ENCODE data around the gene PSKH1. TPM values are rescaled to one million over a fixed set of nuclear protein-coding genes. Genes with fewer than 3 reads are reported as not detected.
A peak's percentile ranks its signal among the peaks of the same experiment; 100 is the strongest.

PSKH1 gene
- polyA plus RNA-seq, 2 of the 4 experiments (the other 2 are of a cell fraction) = 15.1 to 15.8 TPM

DNA sequence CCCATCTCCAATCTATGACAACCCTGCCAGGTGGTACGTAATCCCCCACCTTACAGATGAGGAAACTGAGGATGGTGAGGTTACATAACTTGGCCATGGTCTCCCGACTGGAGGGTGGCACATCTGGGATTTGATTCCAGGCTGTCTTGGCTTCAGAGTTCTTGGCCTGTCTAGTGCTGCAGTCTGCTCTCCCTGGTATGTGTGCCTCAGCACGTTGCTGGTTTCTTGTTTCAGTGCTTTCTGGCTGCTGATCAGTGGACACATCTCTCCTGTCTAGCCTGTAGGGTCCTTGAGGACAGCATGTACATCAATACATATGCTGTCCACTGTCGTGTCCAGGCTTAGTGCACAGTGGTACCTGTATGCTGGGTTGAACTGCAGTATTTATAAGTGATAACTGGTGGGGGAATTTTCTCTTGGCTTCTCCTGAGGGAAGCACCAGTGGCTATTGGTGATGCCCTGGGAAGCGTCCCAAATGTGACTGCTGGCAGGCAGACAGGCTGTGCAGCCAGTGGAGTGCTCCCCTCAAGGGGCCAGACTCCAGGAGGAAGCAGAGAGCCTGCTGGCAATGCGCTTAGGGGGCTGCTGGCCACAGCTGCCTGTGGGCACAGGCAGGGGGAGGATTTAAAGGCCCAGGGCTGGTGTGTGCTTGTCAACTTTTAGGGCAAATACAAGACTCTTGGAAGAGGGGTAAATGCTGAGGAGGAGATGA lies 24.2 kb downstream of the PSKH1 start:
- H3K4me2 ChIP-seq = peak overlapping the region; percentile 27; the same call in 2 of the 3 replicates
- ChIA-PET CTCF (interaction anchor here (0.6 to 22.2 kb wide), 9 partner anchors 9 to 101 kb away, joined by 3 to 370 read pairs (median 4); partner anchors contain the start of genes EDC4 and NRN1L), POLR2A (interaction anchor here (1.0 kb wide), 2 partner anchors 18 to 111 kb away, joined by 3 to 5 read pairs; partner anchors contain the start of genes RANBP10 and TSNAXIP1)
- H3K27ac ChIP-seq = peak overlapping the region in 1 of 2 experiments; percentile 2; a peak in 1 of 6 replicates
- H3K4me3 ChIP-seq = no peak overlapping the region
- ATAC-seq = peak; percentile 11 to 22; a peak in 2 of 6 replicates
- H3K9me3 ChIP-seq = no peaks in the 10 kb centered on the region
- WGBS (ENCODE audit: missing lambda C conversion rate) = 78% methylated on average over 6 of the region's 6 CpGs
- peaks cover 16% of the 10 kb centered on the region for H3K4me1 ChIP-seq
- DNase-seq (ENCODE audit: low read depth in 1 of 2, low spot score in 1 of 2) = no peak
- TF ChIP-seq MAX (IDR thresholded peaks at IDR 0.05) = no peak
- no peak for TF ChIP-seq TFCP2L1 (CRISPR knock-in tag; IDR thresholded peaks at IDR 0.05)
- TF ChIP-seq FOXS1 (CRISPR knock-in tag; IDR thresholded peaks at IDR 0.05) = no peak
- TF ChIP-seq CHD2 (IDR thresholded peaks at IDR 0.05; ENCODE audit: low read length, partially characterized antibody) = no peak
- TF ChIP-seq, protein P1, sequence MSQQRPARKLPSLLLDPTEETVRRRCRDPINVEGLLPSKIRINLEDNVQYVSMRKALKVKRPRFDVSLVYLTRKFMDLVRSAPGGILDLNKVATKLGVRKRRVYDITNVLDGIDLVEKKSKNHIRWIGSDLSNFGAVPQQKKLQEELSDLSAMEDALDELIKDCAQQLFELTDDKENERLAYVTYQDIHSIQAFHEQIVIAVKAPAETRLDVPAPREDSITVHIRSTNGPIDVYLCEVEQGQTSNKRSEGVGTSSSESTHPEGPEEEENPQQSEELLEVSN (IDR thresholded peaks at IDR 0.05; ENCODE audit: borderline replicate concordance, low read depth) = no peak
- TF ChIP-seq BHLHE40 (IDR thresholded peaks at IDR 0.05; ENCODE audit: low read depth, low read length) = no peak
- no peak for TF ChIP-seq HOXA7 (CRISPR knock-in tag; IDR thresholded peaks at IDR 0.05)
- TF ChIP-seq EHMT2 (IDR thresholded peaks at IDR 0.05; ENCODE audit: low read depth) = no peak
- TF ChIP-seq, protein P2, sequence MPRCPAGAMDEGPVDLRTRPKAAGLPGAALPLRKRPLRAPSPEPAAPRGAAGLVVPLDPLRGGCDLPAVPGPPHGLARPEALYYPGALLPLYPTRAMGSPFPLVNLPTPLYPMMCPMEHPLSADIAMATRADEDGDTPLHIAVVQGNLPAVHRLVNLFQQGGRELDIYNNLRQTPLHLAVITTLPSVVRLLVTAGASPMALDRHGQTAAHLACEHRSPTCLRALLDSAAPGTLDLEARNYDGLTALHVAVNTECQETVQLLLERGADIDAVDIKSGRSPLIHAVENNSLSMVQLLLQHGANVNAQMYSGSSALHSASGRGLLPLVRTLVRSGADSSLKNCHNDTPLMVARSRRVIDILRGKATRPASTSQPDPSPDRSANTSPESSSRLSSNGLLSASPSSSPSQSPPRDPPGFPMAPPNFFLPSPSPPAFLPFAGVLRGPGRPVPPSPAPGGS (IDR thresholded peaks at IDR 0.05) = no peak
- no peak for TF ChIP-seq NPAS2 (CRISPR knock-in tag; IDR thresholded peaks at IDR 0.05; ENCODE audit: borderline replicate concordance)
- no peak for TF ChIP-seq NR3C1 (IDR thresholded peaks at IDR 0.05)
- TF ChIP-seq CBX8 (IDR thresholded peaks at IDR 0.05) = no peak
- TF ChIP-seq POLR2AphosphoS2 (conservative IDR thresholded peaks at IDR 0.05; ENCODE audit: low read length) = no peak
- no peak for TF ChIP-seq KDM1A (IDR thresholded peaks at IDR 0.05; ENCODE audit: low read depth)
- no peak for FAIRE-seq

- FAIRE-seq = no peak
- Histone ChIP-seq H3K9me3 (no peaks in the 10 kb centered on the region), H3K4me2 (peak overlapping the region; percentile 27; the same call in 2 of the 3 replicates), H3K4me3 (no peak overlapping the region), H3K4me1 (peaks cover 16% of the 10 kb centered on the region), H3K27ac (peak overlapping the region in 1 of 2 experiments; percentile 2; a peak in 1 of 6 replicates)
- 36% methylated on average over 4 of the region's 4 CpGs for WGBS (ENCODE audit: missing lambda C conversion rate)
- ChIA-PET POLR2A (interaction anchor here (0.6 to 1.0 kb wide), 4 partner anchors 13 to 111 kb away, joined by 3 to 5 read pairs (median 3); partner anchors contain the start of genes RANBP10 and TSNAXIP1), CTCF (interaction anchor here (0.6 to 22.2 kb wide), 10 partner anchors 9 to 101 kb away, joined by 3 to 370 read pairs (median 4); partner anchors contain the start of genes EDC4 and NRN1L)
- TF ChIP-seq FOSL2 (IDR thresholded peaks at IDR 0.05) (peak; percentile 58; the same call in 1 of the 2 replicates), FOSL2 (CRISPR knock-in tag; IDR thresholded peaks at IDR 0.05) (peak; percentile 95), ESRRA (IDR thresholded peaks at IDR 0.05; ENCODE audit: borderline replicate concordance, low read length) (peak; percentile 16; the same call in 1 of the 2 replicates)
- TF ChIP-seq, protein P2 (IDR thresholded peaks at IDR 0.05) = no peak
- TF ChIP-seq, protein P3, sequence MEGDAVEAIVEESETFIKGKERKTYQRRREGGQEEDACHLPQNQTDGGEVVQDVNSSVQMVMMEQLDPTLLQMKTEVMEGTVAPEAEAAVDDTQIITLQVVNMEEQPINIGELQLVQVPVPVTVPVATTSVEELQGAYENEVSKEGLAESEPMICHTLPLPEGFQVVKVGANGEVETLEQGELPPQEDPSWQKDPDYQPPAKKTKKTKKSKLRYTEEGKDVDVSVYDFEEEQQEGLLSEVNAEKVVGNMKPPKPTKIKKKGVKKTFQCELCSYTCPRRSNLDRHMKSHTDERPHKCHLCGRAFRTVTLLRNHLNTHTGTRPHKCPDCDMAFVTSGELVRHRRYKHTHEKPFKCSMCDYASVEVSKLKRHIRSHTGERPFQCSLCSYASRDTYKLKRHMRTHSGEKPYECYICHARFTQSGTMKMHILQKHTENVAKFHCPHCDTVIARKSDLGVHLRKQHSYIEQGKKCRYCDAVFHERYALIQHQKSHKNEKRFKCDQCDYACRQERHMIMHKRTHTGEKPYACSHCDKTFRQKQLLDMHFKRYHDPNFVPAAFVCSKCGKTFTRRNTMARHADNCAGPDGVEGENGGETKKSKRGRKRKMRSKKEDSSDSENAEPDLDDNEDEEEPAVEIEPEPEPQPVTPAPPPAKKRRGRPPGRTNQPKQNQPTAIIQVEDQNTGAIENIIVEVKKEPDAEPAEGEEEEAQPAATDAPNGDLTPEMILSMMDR (IDR thresholded peaks at IDR 0.05) = no peak
- ATAC-seq = peak; percentile 89 to 90
- DNase-seq (ENCODE audit: low read depth in 1 of 2, low spot score in 1 of 2) = peak; percentile 62 to 88
These were observed 24.8 kb downstream of the PSKH1 start for GRCh38 chr16:67917852-67918236.
